ENCODE results near the gene GNB3. TPM values are rescaled to one million over a fixed set of nuclear protein-coding genes. Genes with fewer than 3 reads are reported as not detected.
"Not testable (repeated sequence)": the region's sequence is repeated elsewhere in the genome, so short reads cannot be mapped to it uniquely, and the experiment has no call there.

Gene GNB3
- total RNA-seq, 2 experiments from 2014 or later: 0.22 to 0.78 TPM

DNA sequence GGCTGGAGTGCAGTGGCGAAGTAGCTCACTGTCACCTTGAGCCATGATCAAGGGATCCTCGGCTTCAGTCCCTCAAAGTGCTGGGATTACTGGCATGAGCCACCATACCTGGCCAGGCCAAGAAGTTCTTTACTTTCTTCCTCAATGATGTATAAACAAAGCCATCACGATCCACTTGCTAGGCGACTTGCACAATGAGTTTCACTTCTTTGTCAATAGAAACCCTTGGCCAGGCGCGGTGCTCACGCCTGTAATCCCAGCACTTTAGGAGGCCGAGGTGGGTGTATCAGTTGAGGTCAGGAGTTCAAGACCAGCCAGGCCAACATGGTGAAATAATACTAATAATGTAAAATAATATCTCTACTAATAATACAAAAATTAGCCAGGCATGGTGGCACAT lies 46.7 kb downstream of the GNB3 start:
- Mint-ChIP-seq H3K36me3 (peaks cover 8% of the 10 kb centered on the region), H3K9me3 (no peaks in the 10 kb centered on the region), H3K27me3 (no peaks in the 10 kb centered on the region), H3K27ac (no peak overlapping the region), H3K4me3 (no peak overlapping the region), H3K4me1 (ENCODE audit: low read depth) (peaks cover 15% of the 10 kb centered on the region)
- intact Hi-C loops (cut with micrococcal nuclease): no loop called here
- no peak for DNase-seq
- ChIA-PET CTCF (no interaction called here), POLR2A (interaction anchor here (1.0 kb wide), 1 partner anchor 14 kb away, joined by 3 read pairs; the partner anchor contains the start of gene SPSB2)

DNA sequence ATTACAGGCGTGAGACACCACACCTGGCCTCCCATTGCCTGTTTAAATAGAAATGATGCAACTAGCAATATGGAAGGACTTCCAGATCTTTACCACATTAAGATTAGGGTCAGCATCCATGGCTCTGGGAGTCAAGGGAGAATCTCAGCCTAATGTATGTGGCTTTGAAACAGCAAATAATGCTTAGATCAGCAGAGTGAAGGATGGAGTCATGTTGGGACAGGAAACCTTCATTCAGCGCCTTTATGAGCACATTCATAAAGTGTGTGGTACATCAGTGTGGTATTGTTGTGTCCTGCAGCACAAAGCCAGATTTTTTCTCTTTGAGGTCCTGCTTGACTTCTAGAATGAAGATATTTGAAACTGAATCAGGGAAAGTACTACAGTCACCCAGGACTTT lies 47.6 kb downstream of the GNB3 start:
- no peak for DNase-seq
- intact Hi-C loops (cut with micrococcal nuclease): no loop called here
- peaks cover 17% of the 10 kb centered on the region for H3K4me1 Mint-ChIP-seq (ENCODE audit: low read depth)
- ChIA-PET POLR2A (no interaction called here), CTCF (no interaction called here)
- H3K36me3 Mint-ChIP-seq: peaks cover 8% of the 10 kb centered on the region
- H3K27me3 Mint-ChIP-seq: no peaks in the 10 kb centered on the region
- H3K4me3 Mint-ChIP-seq: no peak overlapping the region
- peak overlapping the region; percentile 38 for H3K27ac Mint-ChIP-seq
- no peaks in the 10 kb centered on the region for H3K9me3 Mint-ChIP-seq

DNA sequence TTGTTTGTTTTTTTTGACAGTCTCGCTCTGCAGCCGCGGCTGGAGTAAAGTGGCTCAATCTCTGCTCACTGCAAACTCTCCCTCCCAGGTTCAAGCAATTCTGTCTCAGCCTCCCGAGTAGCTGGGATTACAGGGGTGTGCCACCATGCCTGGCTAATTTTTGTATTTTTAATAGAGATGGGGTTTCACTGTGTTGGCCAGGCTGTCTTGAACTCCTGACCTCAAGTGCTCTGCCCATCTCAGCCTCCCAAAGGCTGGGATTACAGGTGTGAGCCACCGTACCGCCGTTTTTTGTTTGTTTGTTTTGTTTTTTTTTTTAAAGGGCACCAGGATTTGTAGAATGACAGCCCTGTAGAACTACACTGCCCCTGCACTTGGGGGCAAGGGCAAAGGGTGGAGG lies 48.1 kb downstream of the GNB3 start:
- H3K27ac Mint-ChIP-seq: peak overlapping the region; percentile 38
- H3K4me3 Mint-ChIP-seq; H3K36me3 Mint-ChIP-seq; POLR2A ChIA-PET; DNase-seq; intact Hi-C loops (cut with micrococcal nuclease); H3K27me3 Mint-ChIP-seq; H3K9me3 Mint-ChIP-seq: not testable (repeated sequence)
- peaks cover 17% of the 10 kb centered on the region for H3K4me1 Mint-ChIP-seq (ENCODE audit: low read depth)
- CTCF ChIA-PET: interaction anchor here (3.2 kb wide), 1 partner anchor 20 kb away, joined by 27 read pairs; no protein-coding TSS in a partner anchor

GRCh38 chr12:6889775-6890573 lies 49.2 kb downstream of the GNB3 start:
- H3K36me3 Mint-ChIP-seq; DNase-seq; H3K27me3 Mint-ChIP-seq; H3K9me3 Mint-ChIP-seq; POLR2A ChIA-PET; intact Hi-C loops (cut with micrococcal nuclease): not testable (repeated sequence)
- Mint-ChIP-seq H3K27ac (peak overlapping the region; percentile 97), H3K4me1 (ENCODE audit: low read depth) (peaks cover 17% of the 10 kb centered on the region), H3K4me3 (peak overlapping the region; percentile 84)
- CTCF ChIA-PET: interaction anchor here (3.2 kb wide), 1 partner anchor 21 kb away, joined by 27 read pairs; no protein-coding TSS in a partner anchor

DNA sequence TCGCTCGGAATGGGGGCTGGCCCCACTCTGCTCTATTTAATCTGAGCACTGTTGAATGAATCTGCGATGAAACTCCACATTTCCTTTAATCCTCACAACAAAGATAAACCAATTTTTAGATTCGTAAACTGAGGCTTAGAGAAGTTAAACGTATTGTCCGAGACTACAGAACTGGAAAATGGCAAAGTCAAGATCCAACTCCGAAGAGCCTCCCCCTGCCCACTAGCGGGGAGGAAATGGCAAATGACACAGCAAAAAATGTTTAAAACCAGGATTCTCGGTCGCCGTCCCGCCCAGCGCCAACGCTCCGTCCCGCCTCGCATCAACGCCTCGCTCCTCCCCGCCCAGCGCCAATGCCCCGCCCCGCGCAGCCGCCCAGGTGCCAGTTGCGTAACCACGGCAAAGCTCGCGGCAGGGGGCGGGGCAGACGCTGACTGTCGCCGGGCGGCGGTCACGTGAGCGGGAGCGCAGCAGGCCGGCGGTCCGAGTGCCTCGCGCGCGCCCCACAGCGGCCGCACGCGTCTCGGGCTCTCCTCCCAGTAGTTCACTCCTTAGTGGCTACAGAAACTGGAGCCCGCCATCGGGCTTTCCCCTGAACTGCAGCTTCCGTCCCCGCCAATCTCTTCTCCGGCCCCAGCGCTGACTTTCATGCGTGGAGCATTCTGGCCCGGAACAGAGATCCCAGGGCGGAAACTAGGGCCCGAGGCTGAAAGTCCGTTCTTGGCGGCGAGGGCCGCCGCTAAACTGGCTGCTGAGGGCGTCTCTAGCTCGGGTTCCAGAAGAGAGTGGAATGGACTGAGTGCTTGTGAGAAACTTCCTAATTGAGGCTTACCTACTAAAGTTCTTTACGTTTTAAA lies 50.3 kb downstream of the GNB3 start:
- intact Hi-C loops (cut with micrococcal nuclease): loop anchor here (1.0 kb wide), 7 partner anchors 13 to 138 kb away; partner anchors contain the start of genes ENO2, LRRC23, MLF2 and RNU7-1

DNA sequence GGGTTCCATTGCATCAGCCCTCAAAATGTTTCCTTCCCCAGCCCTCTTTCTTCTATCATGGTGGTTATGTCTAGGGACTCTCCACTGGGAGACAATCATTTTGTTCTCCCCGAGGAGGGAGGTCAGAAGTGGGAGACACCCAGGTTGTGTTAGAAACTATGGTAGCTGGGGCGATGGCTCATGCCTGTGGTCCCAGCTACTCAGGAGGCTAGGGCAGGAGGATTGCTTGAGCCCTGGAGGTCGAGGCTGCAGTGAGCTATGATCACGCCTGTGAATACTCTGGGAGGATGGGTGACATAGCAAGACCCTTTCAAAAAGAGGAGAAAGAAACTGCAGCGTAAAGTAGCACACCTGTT lies 50.9 kb downstream of the GNB3 start:
- Mint-ChIP-seq H3K27ac (peak overlapping the region; percentile 97), H3K27me3 (no peaks in the 10 kb centered on the region), H3K4me3 (peak overlapping the region; percentile 82), H3K9me3 (no peaks in the 10 kb centered on the region), H3K4me1 (ENCODE audit: low read depth) (peaks cover 17% of the 10 kb centered on the region), H3K36me3 (peaks cover 2% of the 10 kb centered on the region)
- ChIA-PET POLR2A (interaction anchor here (0.8 to 2.0 kb wide), 14 partner anchors 13 to 202 kb away, joined by 3 to 24 read pairs (median 5); partner anchors contain the start of genes C12orf57, CD4, CDCA3 and ENO2), CTCF (interaction anchor here (0.6 to 3.2 kb wide), 33 partner anchors 8 to 221 kb away, joined by 3 to 53 read pairs (median 5); partner anchors contain the start of genes C12orf57, CD4, CDCA3 and COPS7A)
- intact Hi-C loops (cut with micrococcal nuclease): loop anchor here (1.0 kb wide), 7 partner anchors 13 to 138 kb away; partner anchors contain the start of genes ENO2, LRRC23, MLF2 and RNU7-1
- DNase-seq: peak; percentile 35

More for the DNA sequence above, 50.3 kb downstream of the GNB3 start:
- peaks cover 17% of the 10 kb centered on the region for H3K4me1 Mint-ChIP-seq (ENCODE audit: low read depth)
- peak overlapping the region; percentile 97 for H3K27ac Mint-ChIP-seq
- H3K4me3 Mint-ChIP-seq: peak overlapping the region; percentile 84
- ChIA-PET CTCF (interaction anchor here (0.6 to 3.2 kb wide), 37 partner anchors 9 to 222 kb away, joined by 3 to 53 read pairs (median 5); partner anchors contain the start of genes C12orf57, CD4, CDCA3 and COPS7A), POLR2A (interaction anchor here (0.8 to 2.0 kb wide), 14 partner anchors 13 to 201 kb away, joined by 3 to 24 read pairs (median 5); partner anchors contain the start of genes C12orf57, CD4, CDCA3 and ENO2)
- peaks cover 2% of the 10 kb centered on the region for H3K36me3 Mint-ChIP-seq
- peak; percentile 99 for DNase-seq
- H3K27me3 Mint-ChIP-seq: no peaks in the 10 kb centered on the region
- no peaks in the 10 kb centered on the region for H3K9me3 Mint-ChIP-seq

DNA sequence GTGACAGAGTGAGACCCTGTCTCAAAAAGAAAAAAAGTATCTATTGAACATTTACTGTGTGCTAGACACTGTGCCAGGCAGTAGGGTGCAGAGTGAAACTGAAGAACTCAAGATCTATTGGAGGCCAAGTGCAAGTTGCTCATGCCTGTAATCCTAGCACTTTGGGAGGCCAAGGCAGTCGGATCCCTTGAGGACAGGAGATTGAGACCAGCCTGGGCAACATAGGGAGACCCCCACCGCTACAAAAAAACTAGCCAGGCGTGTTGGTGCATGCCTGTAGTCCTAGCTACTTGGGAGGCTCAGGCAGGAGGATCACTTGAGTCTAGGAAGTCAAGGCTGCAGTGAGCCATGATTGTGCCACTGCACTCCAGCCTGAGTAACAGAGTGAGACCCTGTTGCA lies 52.0 kb downstream of the GNB3 start:
- not testable (repeated sequence) for H3K27me3 Mint-ChIP-seq
- POLR2A ChIA-PET: interaction anchor here (2.0 kb wide), 2 partner anchors 22 to 51 kb away, joined by 8 to 9 read pairs; partner anchors contain the start of genes C12orf57, ENO2 and RNU7-1

GRCh38 chr12:6894321-6894720 lies 53.6 kb downstream of the GNB3 start:
- intact Hi-C loops (cut with micrococcal nuclease): no loop called here
- POLR2A ChIA-PET: no interaction called here
- Mint-ChIP-seq H3K4me1 (ENCODE audit: low read depth) (peaks cover 17% of the 10 kb centered on the region), H3K36me3 (peaks cover 2% of the 10 kb centered on the region), H3K27me3 (no peaks in the 10 kb centered on the region), H3K9me3 (no peaks in the 10 kb centered on the region), H3K27ac (no peak overlapping the region), H3K4me3 (no peak overlapping the region)
- CTCF ChIA-PET: interaction anchor here (0.6 to 1.0 kb wide), 2 partner anchors 44 to 70 kb away, joined by 3 to 6 read pairs; no protein-coding TSS in a partner anchor
- no peak for DNase-seq

More for the DNA sequence above, 52.0 kb downstream of the GNB3 start:
- H3K27ac Mint-ChIP-seq; intact Hi-C loops (cut with micrococcal nuclease); H3K9me3 Mint-ChIP-seq; H3K36me3 Mint-ChIP-seq; DNase-seq: not testable (repeated sequence)
- CTCF ChIA-PET: interaction anchor here (2.0 to 2.4 kb wide), 4 partner anchors 20 to 65 kb away, joined by 4 to 53 read pairs (median 17); partner anchors contain the start of genes CDCA3, SPSB2 and USP5
- Mint-ChIP-seq H3K4me3 (peak overlapping the region; percentile 30), H3K4me1 (ENCODE audit: low read depth) (peaks cover 17% of the 10 kb centered on the region)

Other genes starting within 250 kb of the GNB3 start
- 100 to 1,000 TPM; 302 to 305 TPM for gene CHD4, start 233.5 kb upstream of the GNB3 start, total RNA-seq
- gene LPAR5, start 205.0 kb upstream of the GNB3 start, total RNA-seq: 1 to 10 TPM; 4.7 to 4.8 TPM
- gene ACRBP, start 193.5 kb upstream of the GNB3 start, total RNA-seq: 1 to 10 TPM in 1 of 2 experiments, under 1 TPM in 1; 0.63 to 1.2 TPM
- gene ING4, start 177.8 kb upstream of the GNB3 start, total RNA-seq: 10 to 100 TPM; 13.8 to 15.2 TPM
- gene ZNF384, start 151.6 kb upstream of the GNB3 start, total RNA-seq: 10 to 100 TPM; 55.3 to 56.3 TPM
- gene PIANP, start 140.1 kb upstream of the GNB3 start, total RNA-seq: under 1 TPM; 0.17 to 0.44 TPM
- gene COPS7A, start 116.9 kb upstream of the GNB3 start, total RNA-seq: 10 to 100 TPM; 37.6 to 39.4 TPM
- 100 to 1,000 TPM; 140 to 141 TPM for gene MLF2, start 87.8 kb upstream of the GNB3 start, total RNA-seq
- 100 to 1,000 TPM; 104 to 109 TPM for gene PTMS, start 74.6 kb upstream of the GNB3 start, total RNA-seq
- 100 to 1,000 TPM; 169 to 172 TPM for gene LAG3, start 68.4 kb upstream of the GNB3 start, total RNA-seq
- gene CD4, start 51.4 kb upstream of the GNB3 start, total RNA-seq: 100 to 1,000 TPM; 290 to 300 TPM
- gene GPR162, start 19.1 kb upstream of the GNB3 start, total RNA-seq: under 1 TPM in 1 of 2 experiments, not detected in 1; 0.31 TPM
- 1 to 10 TPM; 2.5 to 2.7 TPM for gene P3H3, start 12.5 kb upstream of the GNB3 start, total RNA-seq
- gene CDCA3, start 10.4 kb downstream of the GNB3 start, total RNA-seq: 10 to 100 TPM; 80.3 to 87.8 TPM
- 100 to 1,000 TPM; 125 to 130 TPM for gene USP5, start 11.2 kb downstream of the GNB3 start, total RNA-seq
- 1,000 to 10,000 TPM; 1,432 to 1,495 TPM for gene TPI1, start 26.6 kb downstream of the GNB3 start, total RNA-seq
- gene SPSB2, start 32.4 kb downstream of the GNB3 start, total RNA-seq: 1 to 10 TPM; 3.8 to 4.7 TPM
- 1 to 10 TPM; 6.8 to 7.8 TPM for gene LRRC23, start 63.9 kb downstream of the GNB3 start, total RNA-seq
- gene ENO2, start 73.7 kb downstream of the GNB3 start, total RNA-seq: 100 to 1,000 TPM; 185 to 193 TPM
- 10 to 100 TPM; 34.8 to 37.8 TPM for gene ATN1, start 87.0 kb downstream of the GNB3 start, total RNA-seq
- not detected for gene RNU7-1, start 102.9 kb downstream of the GNB3 start, total RNA-seq
- gene C12orf57, start 103.1 kb downstream of the GNB3 start, total RNA-seq: 100 to 1,000 TPM; 257 to 272 TPM
- gene PTPN6, start 110.4 kb downstream of the GNB3 start, total RNA-seq: 100 to 1,000 TPM; 321 to 324 TPM
- 100 to 1,000 TPM; 334 to 346 TPM for gene PHB2, start 129.7 kb downstream of the GNB3 start, total RNA-seq
- 10 to 100 TPM; 76.5 to 81.5 TPM for gene EMG1, start 130.0 kb downstream of the GNB3 start, total RNA-seq
- gene LPCAT3, start 177.6 kb downstream of the GNB3 start, total RNA-seq: 10 to 100 TPM; 18.3 to 20.5 TPM
- gene C1S, start 219.8 kb downstream of the GNB3 start, total RNA-seq: 1 to 10 TPM; 1.7 to 2.0 TPM